HG03469 (cell line): Measurements from ENCODE around the gene CACNG1.

ENCODE experiments used
- ATAC-seq: cut with Tn5 transposase; IDR thresholded peaks from one replicate; pipeline ENCODE4 v1.9.1; 2021; ENCODE audit warnings: mild to moderate bottlenecking, moderate library complexity, moderate number of reproducible peaks; ENCODE audit not compliant: unreplicated experiment

The CACNG1 gene

GRCh38 chr17:67050471-67051154, 6.3 kb downstream of the CACNG1 start:
- ATAC-seq = no peak

- ATAC-seq = no peak
These were observed 6.8 kb downstream of the CACNG1 start for GRCh38 chr17:67051155-67051538.

GRCh38 chr17:67051837-67052236, 7.5 kb downstream of the CACNG1 start:
- ATAC-seq = no peak

GRCh38 chr17:67052720-67053437, 8.5 kb downstream of the CACNG1 start:
- no peak for ATAC-seq

GRCh38 chr17:67053438-67054000, 9.2 kb downstream of the CACNG1 start:
- no peak for ATAC-seq

GRCh38 chr17:67054011-67054591, 9.7 kb downstream of the CACNG1 start:
- no peak for ATAC-seq

GRCh38 chr17:67054608-67055007, 10.3 kb downstream of the CACNG1 start:
- no peak for ATAC-seq

- no peak for ATAC-seq
These were observed 10.7 kb downstream of the CACNG1 start for GRCh38 chr17:67055041-67055443.

- no peak for ATAC-seq
These were observed 11.7 kb downstream of the CACNG1 start for GRCh38 chr17:67055811-67056745.

- no peak for ATAC-seq
These were observed 12.6 kb downstream of the CACNG1 start for GRCh38 chr17:67056746-67057490.

GRCh38 chr17:67058036-67058435, 13.7 kb downstream of the CACNG1 start:
- ATAC-seq = no peak

GRCh38 chr17:67059372-67059771, 15.0 kb downstream of the CACNG1 start:
- ATAC-seq = no peak

GRCh38 chr17:67063141-67063540, 18.8 kb downstream of the CACNG1 start:
- no peak for ATAC-seq

- no peak for ATAC-seq
These were observed 22.4 kb downstream of the CACNG1 start for GRCh38 chr17:67066717-67067116.

GRCh38 chr17:67067571-67068482, 23.5 kb downstream of the CACNG1 start:
- no peak for ATAC-seq

GRCh38 chr17:67068999-67069398, 24.6 kb downstream of the CACNG1 start:
- no peak for ATAC-seq

GRCh38 chr17:67069603-67070136, 25.3 kb downstream of the CACNG1 start:
- ATAC-seq = no peak

GRCh38 chr17:67071595-67071994, 27.2 kb downstream of the CACNG1 start:
- no peak for ATAC-seq

GRCh38 chr17:67072885-67073284, 28.5 kb downstream of the CACNG1 start:
- no peak for ATAC-seq
